ENCODE measurements around the gene TDRD7.

The TDRD7 gene

GRCh38 chr9:97411789-97412625 lies at the start of gene TDRD7 (continued):
- no peak for TF ChIP-seq PRDM10 (tag by site-specific recombination; IDR thresholded peaks at IDR 0.05)
- TF ChIP-seq GLI4 (tag by site-specific recombination; IDR thresholded peaks at IDR 0.05) = no peak
- no peak for TF ChIP-seq ZNF155 (tag by site-specific recombination; IDR thresholded peaks at IDR 0.05)
- no peak for TF ChIP-seq ZNF549 (tag by site-specific recombination; IDR thresholded peaks at IDR 0.05)
- TF ChIP-seq ZSCAN4 (tag by site-specific recombination; IDR thresholded peaks at IDR 0.05) = no peak
- TF ChIP-seq ZNF510 (tag by site-specific recombination; IDR thresholded peaks at IDR 0.05; ENCODE audit: insufficient replicate concordance) = no peak
- TF ChIP-seq ZSCAN30 (tag by site-specific recombination; IDR thresholded peaks at IDR 0.05) = peak; percentile 86; the same call in 1 of the 2 replicates
- TF ChIP-seq SP2 (tag by site-specific recombination; IDR thresholded peaks at IDR 0.05) = peak; percentile 10; the same call in 1 of the 2 replicates
- no peak for TF ChIP-seq HOXA7 (CRISPR knock-in tag; IDR thresholded peaks at IDR 0.05; ENCODE audit: borderline replicate concordance)
- no peak for TF ChIP-seq ZNF157 (tag by site-specific recombination; IDR thresholded peaks at IDR 0.05)
- peak; percentile 71 for TF ChIP-seq KLF10 (tag by site-specific recombination; IDR thresholded peaks at IDR 0.05)
- TF ChIP-seq PBX3 (CRISPR knock-in tag; IDR thresholded peaks at IDR 0.05) = peak; percentile 65
- TF ChIP-seq ZNF221 (tag by site-specific recombination; IDR thresholded peaks at IDR 0.05; ENCODE audit: borderline replicate concordance) = no peak
- TF ChIP-seq EGR2 (tag by site-specific recombination; IDR thresholded peaks at IDR 0.05; ENCODE audit: low read depth) = peak; percentile 55
- no peak for TF ChIP-seq ZNF548 (tag by site-specific recombination; IDR thresholded peaks at IDR 0.05)
- no peak for TF ChIP-seq ZNF830 (tag by site-specific recombination; IDR thresholded peaks at IDR 0.05; ENCODE audit: low read depth)
- no peak for TF ChIP-seq ZNF426 (tag by site-specific recombination; IDR thresholded peaks at IDR 0.05)
- no peak for TF ChIP-seq ZNF473 (tag by site-specific recombination; IDR thresholded peaks at IDR 0.05)
- peak; percentile 74; the same call in 1 of the 2 replicates for TF ChIP-seq ZEB2 (tag by site-specific recombination; IDR thresholded peaks at IDR 0.05)
- TF ChIP-seq ZNF133 (tag by site-specific recombination; IDR thresholded peaks at IDR 0.05) = no peak
- 0 out of 2 replicates have a peak, but pooled peaks have one; percentile 16 for TF ChIP-seq HIC1 (tag by site-specific recombination; IDR thresholded peaks at IDR 0.05)
- no peak for TF ChIP-seq KLF7 (tag by site-specific recombination; IDR thresholded peaks at IDR 0.05; ENCODE audit: borderline replicate concordance)
- peak; percentile 55; the same call in 1 of the 2 replicates for TF ChIP-seq ZBTB11 (tag by site-specific recombination; conservative IDR thresholded peaks at IDR 0.05; ENCODE audit: low read depth)
- TF ChIP-seq ZNF692 (tag by site-specific recombination; IDR thresholded peaks at IDR 0.05) = no peak
- TF ChIP-seq ZNF274 (IDR thresholded peaks at IDR 0.05; ENCODE audit: low read length) = no peak
- TF ChIP-seq ZNF274 (tag by site-specific recombination; IDR thresholded peaks at IDR 0.05; ENCODE audit: borderline replicate concordance) = no peak

Data from HEK293 (cell line).